DOHH2 (cell line): Measurements from ENCODE around the gene SLC12A3.
"Not testable (repeated sequence)": the region's sequence is repeated elsewhere in the genome, so short reads cannot be mapped to it uniquely, and the experiment has no call there.

Experiments
- CTCF ChIP-seq: fragments of 200-600 bp; sonication (generic); IDR thresholded peaks from one replicate; pipeline ENCODE4 v1.5.1; 2014; ENCODE audit warnings: antibody characterized with exemption, mild to moderate bottlenecking, low read depth, low read length; ENCODE audit not compliant: poor library complexity, severe bottlenecking
- EZH2phosphoT487 ChIP-seq: fragments of 200-600 bp; sonication (generic); IDR thresholded peaks from 2 replicates; pipeline ENCODE4 v1.6.1; 2017; ENCODE audit warnings: borderline replicate concordance, mild to moderate bottlenecking, antibody characterized with exemption, low read length, moderate library complexity, mixed read lengths

GRCh38 chr16:56934599-56935145 lies 69.7 kb downstream of the SLC12A3 start:
- TF ChIP-seq CTCF, EZH2phosphoT487: not testable (repeated sequence)
